CD4-positive, alpha-beta T cell (primary cell): ENCODE measurements around the gene CGB2. TPM values are rescaled to one million over a fixed set of nuclear protein-coding genes. Genes with fewer than 3 reads are reported as not detected.

Experiments
- ATAC-seq: fragments of 200-7000 bp; cut with Tn5 transposase; one replicate; pipeline ENCODE4 v1.10.0; 2022; ENCODE audit warnings: mild to moderate bottlenecking; ENCODE audit not compliant: poor library complexity
- CTCF ChIA-PET: fragments of 350-600 bp; sonication (Branson Sonifier 250); formaldehyde crosslinking; loops from one replicate; lab custom pipeline; 2021; ENCODE audit warnings: antibody characterized with exemption, inconsistent platforms; lab: Charles Lee
- POLR2A ChIA-PET: fragments of 350-600 bp; sonication (Branson Sonifier 250); formaldehyde crosslinking; loops from one replicate; lab custom pipeline; 2021; ENCODE audit warnings: antibody characterized with exemption, inconsistent platforms; lab: Charles Lee
- DNase-seq, 14 experiments: peaks; one replicate each; pipeline ENCODE4 v3.0.0-alpha.2; 2013 to 2020; ENCODE audit warnings: mixed read lengths in 2 of 14
- H3K27ac ChIP-seq, 2 donors: one replicate each; pipeline versions ENCODE4 v1.5.1 to v1.7.0; 2013; ENCODE audit warnings: low read length in 2 of 2, low read depth in 1 of 2, mild to moderate bottlenecking in 1 of 2
- H3K27me3 ChIP-seq, 2 experiments: 1 replicate in 1 of 2; 2 replicates in 1 of 2; pipeline versions ENCODE4 v1.6.1 to v1.7.0; 2013; ENCODE audit warnings: low read length in 2 of 2, control low read depth in 1 of 2, mild to moderate bottlenecking in 1 of 2, moderate library complexity in 1 of 2; ENCODE audit not compliant: insufficient read depth in 2 of 2, control insufficient read depth in 1 of 2
- H3K36me3 ChIP-seq: one replicate; pipeline ENCODE4 v1.6.1; 2013; ENCODE audit warnings: low read length, control low read depth; ENCODE audit not compliant: insufficient read depth
- H3K4me1 ChIP-seq: one replicate; pipeline ENCODE4 v1.6.1; 2013; ENCODE audit warnings: low read length, control low read depth; ENCODE audit not compliant: insufficient read depth
- H3K4me3 ChIP-seq: one replicate; pipeline ENCODE4 v1.5.1; 2013; ENCODE audit warnings: mild to moderate bottlenecking, low read length, moderate library complexity
- H3K9me3 ChIP-seq, 2 experiments: 1 replicate in 1 of 2; 2 replicates in 1 of 2; pipeline versions ENCODE4 v1.6.1 to v1.7.0; 2013; ENCODE audit warnings: low read length in 2 of 2, mild to moderate bottlenecking in 2 of 2, control low read depth in 1 of 2, moderate library complexity in 1 of 2; ENCODE audit not compliant: control insufficient read depth in 1 of 2, insufficient read depth in 1 of 2
- H3K27ac Mint-ChIP-seq: one replicate; pipeline ENCODE4 v1.8.0; 2020; ENCODE audit warnings: mixed read lengths
- H3K27me3 Mint-ChIP-seq: one replicate; pipeline ENCODE4 v1.8.0; 2021; ENCODE audit warnings: mixed read lengths
- H3K36me3 Mint-ChIP-seq: one replicate; pipeline ENCODE4 v1.8.0; 2021; ENCODE audit warnings: low read depth, mixed read lengths
- H3K4me1 Mint-ChIP-seq: one replicate; pipeline ENCODE4 v1.8.0; 2021; ENCODE audit warnings: low read depth, mixed read lengths
- H3K4me3 Mint-ChIP-seq: one replicate; pipeline ENCODE4 v1.8.0; 2020; ENCODE audit warnings: mild to moderate bottlenecking, mixed read lengths
- H3K9me3 Mint-ChIP-seq: one replicate; pipeline ENCODE4 v1.8.0; 2020; ENCODE audit warnings: mixed read lengths
- intact Hi-C, 2 experiments: fragments of 100-400 bp; cut with DNase I in 1 of 2; cut with micrococcal nuclease in 1 of 2; formaldehyde crosslinking; loops; one replicate each; pipeline versions ENCODE4 v1.15.1 to v1.9.0; 2023 to 2025; cut with DNase I, micrococcal nuclease
- total RNA-seq, 174 experiments: library from RNA in 2 of 174; stranded (reverse) in 2 of 174; gene quantifications; one replicate each; pipeline ENCODE4 v1.2.3 and lab custom pipeline; 2021 to 2026
- TF ChIP-seq, protein P1 (sequence below): fragments of 200-600 bp; IDR thresholded peaks from one replicate; pipeline ENCODE4 v1.8.0; 2022; ENCODE audit warnings: antibody characterized with exemption, mild to moderate bottlenecking

The CGB2 gene
- total RNA-seq, 2 experiments from 2014 or later: not detected

- H3K27ac Mint-ChIP-seq: no peak overlapping the region
- H3K36me3 ChIP-seq: peaks cover 25% of the 10 kb centered on the region
- H3K27me3 Mint-ChIP-seq: no peaks in the 10 kb centered on the region
- DNase-seq: no peak
- no peak overlapping the region for H3K4me3 ChIP-seq
- intact Hi-C loops: no loop called here
- ATAC-seq: no peak
- ChIA-PET POLR2A (interaction anchor here (0.5 kb wide), 1 partner anchor 941 kb away, joined by 3 read pairs; the partner anchor contains the start of gene NUP62), CTCF (no interaction called here)
- no peaks in the 10 kb centered on the region for H3K27me3 ChIP-seq
- H3K27ac ChIP-seq: no peak overlapping the region
- TF ChIP-seq, protein P1, sequence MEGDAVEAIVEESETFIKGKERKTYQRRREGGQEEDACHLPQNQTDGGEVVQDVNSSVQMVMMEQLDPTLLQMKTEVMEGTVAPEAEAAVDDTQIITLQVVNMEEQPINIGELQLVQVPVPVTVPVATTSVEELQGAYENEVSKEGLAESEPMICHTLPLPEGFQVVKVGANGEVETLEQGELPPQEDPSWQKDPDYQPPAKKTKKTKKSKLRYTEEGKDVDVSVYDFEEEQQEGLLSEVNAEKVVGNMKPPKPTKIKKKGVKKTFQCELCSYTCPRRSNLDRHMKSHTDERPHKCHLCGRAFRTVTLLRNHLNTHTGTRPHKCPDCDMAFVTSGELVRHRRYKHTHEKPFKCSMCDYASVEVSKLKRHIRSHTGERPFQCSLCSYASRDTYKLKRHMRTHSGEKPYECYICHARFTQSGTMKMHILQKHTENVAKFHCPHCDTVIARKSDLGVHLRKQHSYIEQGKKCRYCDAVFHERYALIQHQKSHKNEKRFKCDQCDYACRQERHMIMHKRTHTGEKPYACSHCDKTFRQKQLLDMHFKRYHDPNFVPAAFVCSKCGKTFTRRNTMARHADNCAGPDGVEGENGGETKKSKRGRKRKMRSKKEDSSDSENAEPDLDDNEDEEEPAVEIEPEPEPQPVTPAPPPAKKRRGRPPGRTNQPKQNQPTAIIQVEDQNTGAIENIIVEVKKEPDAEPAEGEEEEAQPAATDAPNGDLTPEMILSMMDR: no peak
- H3K36me3 Mint-ChIP-seq: peaks cover 53% of the 10 kb centered on the region
- H3K4me3 Mint-ChIP-seq: no peak overlapping the region
- H3K4me1 Mint-ChIP-seq: peaks cover 22% of the 10 kb centered on the region
- H3K9me3 ChIP-seq: no peaks in the 10 kb centered on the region
- H3K9me3 Mint-ChIP-seq: no peaks in the 10 kb centered on the region
- H3K4me1 ChIP-seq: peaks cover 27% of the 10 kb centered on the region
These were observed 42.8 kb upstream of the CGB2 start for GRCh38 chr19:48988860-48989259.

DNA sequence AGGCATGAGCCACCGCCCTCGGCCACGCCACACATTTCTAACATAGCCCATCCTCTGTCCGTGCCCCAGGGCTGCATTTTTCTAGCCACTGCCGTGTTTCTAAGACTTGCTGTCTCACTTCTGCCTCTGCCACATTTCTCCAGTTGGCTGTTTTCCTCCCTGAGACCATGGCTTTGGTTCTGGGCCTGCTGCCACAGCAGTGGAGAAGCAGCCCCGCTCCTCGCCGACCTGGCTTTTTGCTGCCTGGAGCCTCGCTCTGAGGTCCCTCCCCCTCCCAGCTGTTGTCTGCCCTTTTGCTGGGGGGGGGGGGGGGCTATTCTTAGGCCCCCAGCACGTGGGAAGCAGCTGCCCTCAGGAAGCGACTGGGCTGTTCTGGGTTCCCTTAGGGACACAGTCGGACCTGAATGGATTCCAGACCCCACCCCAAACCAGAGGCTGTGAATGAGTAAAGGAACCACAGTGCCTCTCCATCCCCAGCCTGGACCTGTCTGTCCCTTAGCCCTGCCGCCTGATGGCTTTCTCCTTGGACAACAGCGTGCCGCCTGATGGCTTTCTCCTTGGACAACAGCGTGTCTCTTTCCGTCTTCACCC, 41.9 kb upstream of the CGB2 start:
- CTCF ChIA-PET: no interaction called here
- H3K27ac ChIP-seq: no peak overlapping the region
- H3K4me1 Mint-ChIP-seq: peaks cover 29% of the 10 kb centered on the region
- no peaks in the 10 kb centered on the region for H3K9me3 Mint-ChIP-seq
- H3K36me3 ChIP-seq: peaks cover 22% of the 10 kb centered on the region
- no peak for ATAC-seq
- POLR2A ChIA-PET: no interaction called here
- no peak for DNase-seq
- intact Hi-C loops: loop anchor here (5.0 to 10.0 kb wide), 6 partner anchors 138 to 625 kb away; partner anchors contain the start of genes IZUMO1 (in 1 of the 2), SLC17A7 (in 1 of the 2), SYNGR4 (in 1 of the 2) and TMEM143 (in 1 of the 2)
- H3K27me3 Mint-ChIP-seq: no peaks in the 10 kb centered on the region
- H3K36me3 Mint-ChIP-seq: peaks cover 52% of the 10 kb centered on the region
- no peak overlapping the region for H3K27ac Mint-ChIP-seq
- H3K4me3 Mint-ChIP-seq: peak overlapping the region; percentile 18
- no peaks in the 10 kb centered on the region for H3K27me3 ChIP-seq
- H3K4me3 ChIP-seq: no peak overlapping the region
- peaks cover 36% of the 10 kb centered on the region for H3K4me1 ChIP-seq
- no peaks in the 10 kb centered on the region for H3K9me3 ChIP-seq
- TF ChIP-seq, protein P1: no peak

DNA sequence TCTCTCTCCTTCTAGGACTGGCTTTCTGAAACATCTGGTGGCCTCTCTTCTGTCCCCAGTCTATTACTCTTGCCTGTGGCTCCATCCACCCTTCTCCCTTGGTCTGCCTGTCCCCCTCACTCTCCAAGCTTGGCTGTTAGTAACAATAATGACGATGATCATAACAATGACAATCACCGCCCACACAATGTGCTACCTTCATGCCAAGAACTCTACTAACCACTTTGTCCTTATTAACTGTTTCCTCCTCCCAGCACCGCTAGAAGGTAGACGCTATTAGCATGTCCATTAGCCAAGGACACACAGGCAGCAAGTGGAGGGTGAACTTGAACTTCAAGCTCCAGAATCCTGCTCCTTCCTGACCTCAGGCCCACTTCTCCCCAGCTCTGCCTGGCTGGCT, 41.3 kb upstream of the CGB2 start:
- POLR2A ChIA-PET: no interaction called here
- TF ChIP-seq, protein P1: no peak
- Mint-ChIP-seq H3K27me3 (no peaks in the 10 kb centered on the region), H3K4me1 (peaks cover 35% of the 10 kb centered on the region), H3K27ac (no peak overlapping the region), H3K4me3 (peak overlapping the region; percentile 18), H3K36me3 (peaks cover 48% of the 10 kb centered on the region), H3K9me3 (no peaks in the 10 kb centered on the region)
- CTCF ChIA-PET: no interaction called here
- Histone ChIP-seq H3K4me1 (peaks cover 41% of the 10 kb centered on the region), H3K27me3 (no peaks in the 10 kb centered on the region), H3K36me3 (peaks cover 16% of the 10 kb centered on the region), H3K27ac (no peak overlapping the region), H3K4me3 (no peak overlapping the region), H3K9me3 (no peaks in the 10 kb centered on the region)
- DNase-seq (no peak), ATAC-seq (no peak)
- intact Hi-C loops: loop anchor here (5.0 to 10.0 kb wide), 6 partner anchors 137 to 626 kb away; partner anchors contain the start of genes IZUMO1 (in 1 of the 2), SLC17A7 (in 1 of the 2), SYNGR4 (in 1 of the 2) and TMEM143 (in 1 of the 2)
